Astrocyte (in vitro differentiated cells and primary cell): Measurements from ENCODE around the gene CDK7.

Source experiments
- CTCF ChIP-seq: IDR thresholded peaks from 2 replicates; pipeline ENCODE4 v1.5.1; 2011; ENCODE audit warnings: low read depth, mild to moderate bottlenecking, inconsistent platforms, low read length, moderate library complexity; ENCODE audit not compliant: insufficient read depth
- EZH2 ChIP-seq: IDR thresholded peaks from 2 replicates; pipeline ENCODE4 v1.6.1; 2012; ENCODE audit warnings: mild to moderate bottlenecking, low read length, inconsistent platforms; ENCODE audit not compliant: insufficient read depth

GRCh38 chr5:69225860-69226259 lies 8.8 kb upstream of the CDK7 start:
- TF ChIP-seq CTCF, result no peak
- TF ChIP-seq EZH2, result no peak
